Measurements from ENCODE around the gene ZNF407.

The ZNF407 gene

DNA sequence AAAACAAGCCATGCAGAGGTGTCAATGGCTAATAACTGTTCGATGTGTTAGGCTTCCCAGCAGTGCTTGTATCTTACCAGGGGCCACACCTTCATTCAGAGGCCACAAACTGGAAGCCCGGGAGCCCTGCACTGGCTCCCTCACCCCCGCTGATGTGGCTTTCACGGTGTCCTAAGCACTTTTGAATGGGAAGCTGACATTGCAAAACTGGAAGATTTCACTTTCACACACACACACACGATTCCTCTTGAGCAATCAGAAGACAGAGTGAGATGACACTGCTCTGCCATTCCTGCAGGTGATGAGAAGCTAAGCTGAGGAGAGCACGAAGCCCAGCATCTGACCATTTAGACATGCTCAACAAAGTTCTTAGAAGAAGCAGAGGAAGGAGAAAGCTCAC, 8.6 kb upstream of the ZNF407 start:
- no peak for DNase-seq (ENCODE audit: low spot score)

DNA sequence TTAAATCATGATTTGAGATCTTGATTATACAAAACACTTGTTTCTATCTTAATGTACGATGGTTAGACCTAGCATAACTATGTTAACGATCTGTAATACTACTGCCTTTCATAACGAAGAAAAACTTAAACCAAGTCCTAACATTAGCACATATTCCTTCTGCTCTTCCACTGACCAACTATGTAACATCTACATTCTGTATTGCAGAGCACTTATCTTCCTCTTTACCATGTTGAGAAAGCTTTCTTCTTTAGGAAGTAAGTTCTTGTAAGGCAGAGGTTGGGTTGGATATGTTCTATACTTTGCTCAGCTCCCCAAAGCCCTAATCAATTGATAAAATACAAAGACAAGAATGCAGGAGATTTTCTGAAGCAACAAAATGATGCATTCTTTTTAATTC, 7.9 kb upstream of the ZNF407 start:
- no peak for DNase-seq (ENCODE audit: low spot score)

DNA sequence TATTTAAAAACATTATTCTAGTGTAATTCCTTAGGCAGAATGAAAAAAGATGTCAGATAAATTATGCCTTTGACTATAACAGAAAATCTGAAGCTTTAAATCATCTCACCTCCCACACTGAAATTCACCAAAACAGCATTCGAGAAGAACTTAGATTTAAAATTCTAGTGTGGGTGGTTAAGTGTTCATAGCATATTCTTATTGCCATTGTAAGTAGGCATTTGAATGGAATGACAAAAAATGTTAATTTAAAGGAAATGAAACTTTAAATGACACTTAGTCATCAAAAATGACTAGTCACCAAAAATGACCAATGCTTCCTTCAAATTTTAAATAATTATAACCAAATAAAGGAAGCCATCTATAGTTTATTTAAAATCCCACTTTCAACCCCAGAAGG, 7.0 kb upstream of the ZNF407 start:
- no peak for DNase-seq (ENCODE audit: low spot score)

DNA sequence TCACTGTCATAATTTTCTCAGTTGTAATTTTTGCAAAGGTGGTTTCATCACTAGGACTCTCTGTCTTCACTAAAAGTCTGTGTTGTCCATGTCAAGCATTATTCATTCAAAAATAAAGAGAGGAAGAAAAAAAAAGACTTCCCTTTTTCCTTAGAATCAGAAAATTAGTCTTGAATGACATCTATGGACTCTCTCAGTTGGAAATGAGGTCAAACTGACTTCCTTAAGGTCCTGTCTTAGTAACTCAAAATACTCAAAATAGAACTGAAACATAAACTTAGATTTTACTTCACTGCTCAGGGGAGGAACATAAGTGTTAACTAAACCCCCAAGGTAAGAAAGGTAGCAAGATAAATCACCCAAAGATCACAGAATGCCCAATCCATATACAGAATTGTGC, 2.2 kb upstream of the ZNF407 start:
- no peak for DNase-seq (ENCODE audit: low spot score)

DNA sequence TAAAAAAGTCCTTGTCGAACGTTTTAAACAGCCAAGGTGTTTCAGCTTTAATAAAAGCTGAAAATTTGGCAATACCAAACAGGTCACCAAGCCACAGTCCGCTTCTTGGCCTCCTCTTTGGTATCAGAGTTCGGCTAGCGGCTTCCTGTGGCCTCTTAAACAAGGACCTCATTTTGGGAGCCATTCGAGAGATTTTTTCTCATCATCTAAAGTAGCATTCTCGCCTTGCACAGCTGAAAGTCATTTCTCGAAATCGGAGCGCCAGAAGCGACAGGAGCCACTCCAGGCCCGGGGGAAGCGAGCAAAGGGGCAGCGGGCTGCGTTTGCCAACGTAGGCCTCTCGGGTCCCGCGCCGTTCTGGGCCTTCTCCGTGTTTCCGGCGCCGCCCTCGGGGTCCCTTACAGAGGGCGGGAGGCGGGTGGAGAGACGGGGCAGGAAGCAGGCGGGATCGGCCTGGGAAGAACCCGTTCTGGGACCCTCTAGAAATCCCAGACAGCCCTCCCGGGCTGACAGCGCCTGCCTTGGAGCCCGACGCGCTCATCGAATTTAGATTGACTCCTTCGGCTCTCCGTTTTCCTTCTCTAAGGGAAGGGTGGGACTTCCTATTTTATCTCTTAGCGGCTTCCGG, 522 bp upstream of the ZNF407 start:
- DNase-seq (ENCODE audit: low spot score), result peak; percentile 78

DNA sequence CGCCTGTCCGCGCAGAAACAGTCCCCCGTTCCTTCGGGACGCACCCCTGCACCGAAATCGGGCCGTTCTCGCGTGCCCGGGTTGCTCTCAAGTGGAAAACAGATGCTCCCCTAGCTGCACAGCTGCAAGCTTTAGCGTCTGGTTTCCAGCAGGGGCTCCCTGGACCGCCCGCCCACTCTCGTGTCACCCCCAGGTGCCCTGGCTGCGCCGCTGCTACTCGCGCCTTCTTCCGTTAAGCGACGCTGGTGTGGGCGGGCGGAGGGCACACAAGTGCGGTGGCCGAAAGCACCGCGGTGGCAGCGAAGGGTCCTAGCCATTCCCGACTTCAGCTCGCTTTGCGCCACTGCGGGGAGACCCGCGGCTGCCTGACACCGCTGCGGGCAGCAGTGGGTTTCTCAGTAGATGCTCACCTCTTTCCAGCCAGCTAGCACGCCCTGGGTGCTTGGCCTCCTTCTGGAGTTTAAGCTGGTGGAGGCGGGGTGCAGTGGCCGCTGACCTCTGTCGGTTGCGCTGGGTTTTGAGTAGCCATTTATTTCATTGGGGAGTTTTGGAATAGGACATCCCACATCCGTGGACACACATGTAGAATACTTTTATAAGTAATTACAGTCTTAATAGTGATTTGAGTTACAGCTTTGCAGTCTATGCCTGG, 806 bp downstream of the ZNF407 start:
- peak; percentile 67 for DNase-seq (ENCODE audit: low spot score)

DNA sequence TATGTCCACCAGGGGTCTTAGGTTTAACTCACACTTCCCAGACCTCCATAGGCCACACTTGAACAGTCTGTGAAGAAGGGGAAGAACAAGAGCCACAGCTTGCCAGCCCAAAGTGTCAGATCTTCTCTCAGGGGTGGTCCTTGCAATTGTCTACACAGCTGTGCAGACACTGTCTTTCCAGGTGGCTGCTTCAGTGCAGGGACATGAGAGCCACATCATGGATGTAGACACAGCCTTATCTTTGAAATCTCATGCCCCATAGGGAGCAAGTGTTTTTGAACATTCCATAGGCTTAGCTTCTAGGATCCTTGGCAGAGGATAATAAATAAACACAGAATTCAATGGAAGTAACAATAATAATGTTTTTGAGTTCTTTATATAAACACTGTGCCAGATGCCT, 6.7 kb downstream of the ZNF407 start:
- DNase-seq (ENCODE audit: low spot score), result no peak

DNA sequence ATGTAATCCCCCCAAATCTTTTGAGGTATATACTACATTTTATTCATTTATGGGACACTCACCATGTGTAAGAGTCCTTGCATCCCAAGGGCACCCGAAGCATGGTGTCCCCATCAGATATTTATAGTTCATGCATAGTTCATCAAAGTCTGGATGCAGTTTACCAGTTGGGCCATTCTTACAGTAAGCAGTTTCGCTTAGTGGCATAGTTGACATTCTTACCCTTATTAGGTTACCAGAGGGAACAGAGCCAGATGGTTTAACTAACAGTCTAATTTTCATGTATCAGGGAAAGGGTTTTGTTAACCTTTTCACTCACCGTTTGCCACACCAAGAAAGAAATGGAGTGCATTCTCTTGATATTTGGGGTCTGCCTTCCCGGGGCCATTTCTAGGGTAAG, 7.1 kb downstream of the ZNF407 start:
- peak; percentile 48 for DNase-seq (ENCODE audit: low spot score)

DNA sequence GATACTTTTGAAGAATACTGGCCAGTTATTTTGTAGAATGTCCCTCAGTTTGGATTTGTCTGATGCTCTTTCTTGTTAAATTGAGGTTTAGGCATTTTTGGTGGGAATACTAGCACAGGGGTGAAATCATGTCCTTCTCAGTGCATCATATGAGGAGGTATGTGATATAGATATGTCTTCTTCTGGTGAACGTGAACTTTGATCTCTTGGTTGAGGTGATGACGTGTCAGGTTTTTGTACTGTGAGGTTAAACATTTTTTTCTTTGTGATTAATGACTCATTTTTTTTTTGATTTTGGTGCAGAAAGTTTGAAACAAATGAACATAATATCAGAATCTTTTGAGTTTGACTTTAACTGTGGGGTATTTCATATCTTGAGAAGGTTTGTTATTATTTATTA, 11.0 kb downstream of the ZNF407 start:
- no peak for DNase-seq (ENCODE audit: low spot score)

DNA sequence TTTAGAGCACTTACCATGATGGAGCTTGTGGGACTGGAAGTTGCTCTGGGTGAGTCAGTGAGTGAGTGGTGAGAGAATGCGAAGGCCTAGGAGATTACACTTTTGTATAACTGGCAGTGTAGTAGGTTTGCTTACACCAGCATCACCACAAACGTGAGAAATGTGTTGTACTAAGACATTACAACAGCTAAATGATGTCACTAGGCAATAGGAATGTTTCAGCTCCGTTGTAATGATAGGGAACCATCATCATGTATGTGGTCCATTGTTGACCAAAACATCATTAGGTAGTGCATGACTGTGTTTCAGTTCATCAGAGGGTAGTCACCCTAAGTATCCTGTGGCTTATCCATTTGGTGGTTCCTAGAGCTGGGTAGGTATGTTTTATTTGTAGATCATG, 11.9 kb downstream of the ZNF407 start:
- peak; percentile 22 for DNase-seq (ENCODE audit: low spot score)

DNA sequence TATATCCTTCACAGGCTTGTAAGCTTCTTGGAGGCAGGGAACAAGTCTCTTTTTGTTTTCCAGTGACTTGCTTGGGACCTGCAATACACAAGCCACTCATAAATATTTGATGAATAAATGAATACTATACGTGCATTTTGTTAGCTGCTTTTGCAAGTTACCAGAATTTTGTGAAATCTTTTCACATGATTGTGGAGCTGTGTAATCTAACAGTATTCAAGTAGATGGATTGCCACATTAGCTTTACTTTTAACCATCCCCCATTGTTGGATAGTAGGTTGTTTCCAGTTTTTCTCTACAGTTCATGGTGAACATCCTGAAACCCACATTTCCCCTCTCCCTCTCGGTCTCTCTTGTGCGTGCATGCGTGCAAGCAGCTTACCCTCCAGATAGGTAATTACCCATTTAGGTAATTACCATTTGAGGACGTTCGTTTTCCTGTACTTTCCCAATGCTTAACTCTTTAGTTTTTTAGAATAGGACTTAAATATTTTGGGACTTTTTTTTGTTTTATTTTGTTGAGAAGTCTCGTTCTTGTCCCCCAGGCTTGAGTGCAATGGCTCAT, 12.5 kb downstream of the ZNF407 start:
- DNase-seq (ENCODE audit: low spot score), result no peak

DNA sequence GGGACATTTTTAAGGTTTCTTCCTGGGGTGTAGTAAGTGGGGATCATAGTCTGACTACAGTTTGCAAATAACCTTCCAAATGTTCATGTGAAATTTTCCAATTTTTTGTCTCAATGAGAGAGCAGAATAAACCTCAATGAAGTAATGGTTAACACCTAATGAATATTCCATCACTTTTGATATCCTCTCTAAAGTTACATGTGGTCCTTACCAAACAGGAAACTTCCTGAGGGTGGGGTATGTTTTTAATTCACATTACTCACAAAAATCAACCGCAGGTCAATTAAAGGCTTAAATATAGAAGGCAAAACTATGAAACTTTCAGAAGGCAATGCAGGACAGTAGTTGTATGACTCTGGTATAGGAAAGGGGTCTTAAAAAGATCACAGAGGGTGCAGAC, 13.2 kb downstream of the ZNF407 start:
- no peak for DNase-seq (ENCODE audit: low spot score)

DNA sequence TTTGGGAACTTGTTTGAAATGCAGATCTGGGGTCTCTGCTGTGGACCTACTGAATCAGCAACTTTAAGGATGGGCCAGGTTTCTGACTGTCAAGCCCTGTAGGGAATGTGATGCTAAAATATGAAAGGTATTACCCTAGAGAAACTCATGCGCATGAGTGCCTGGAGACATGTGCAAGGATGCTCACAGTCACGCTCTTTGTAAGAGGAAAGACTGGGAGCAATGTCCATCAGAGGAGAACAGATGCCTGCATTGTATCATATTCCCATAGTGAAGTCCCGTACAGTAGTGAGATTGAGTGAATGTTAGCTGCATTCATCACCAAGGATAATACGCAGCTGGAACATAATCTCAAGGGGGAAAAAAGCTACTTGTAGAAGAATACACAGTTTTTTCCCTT, 14.1 kb downstream of the ZNF407 start:
- DNase-seq (ENCODE audit: low spot score), result no peak

DNA sequence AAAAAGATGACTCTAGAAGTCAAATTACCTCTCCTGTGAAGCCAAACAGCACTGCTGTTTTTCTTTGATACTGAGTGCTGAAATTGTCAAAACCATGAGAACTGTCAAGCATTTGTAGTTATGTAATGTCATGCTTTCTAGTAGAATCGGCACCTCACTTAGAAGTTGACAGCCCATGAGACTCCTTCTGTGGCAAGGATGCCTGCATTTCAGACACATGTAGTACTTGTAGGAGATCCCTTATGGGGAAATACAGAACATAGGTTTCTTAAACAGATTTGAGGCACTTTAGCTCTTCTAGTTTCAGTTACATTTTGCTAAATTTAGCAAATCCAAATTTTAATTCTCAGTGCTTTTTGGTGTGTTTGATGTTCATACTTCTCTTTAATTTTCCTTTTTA, 15.7 kb downstream of the ZNF407 start:
- no peak for DNase-seq (ENCODE audit: low spot score)

DNA sequence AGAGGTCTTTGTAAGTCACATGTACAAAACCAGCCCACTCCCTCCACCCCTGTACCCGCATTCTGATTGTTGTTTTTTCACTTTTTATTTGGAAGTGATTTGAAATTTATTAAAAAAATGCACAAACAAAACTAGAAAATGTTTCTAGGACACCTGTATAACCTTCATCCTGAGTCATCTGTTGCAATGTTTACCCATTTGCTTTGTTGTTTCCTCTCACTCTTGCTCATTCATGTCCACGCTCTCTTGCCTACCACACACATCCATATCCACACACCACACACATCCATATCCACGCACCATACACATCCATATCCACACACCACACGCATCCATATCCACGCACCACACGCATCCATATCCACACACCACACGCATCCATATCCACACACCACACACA, 18.8 kb downstream of the ZNF407 start:
- no peak for DNase-seq (ENCODE audit: low spot score)

DNA sequence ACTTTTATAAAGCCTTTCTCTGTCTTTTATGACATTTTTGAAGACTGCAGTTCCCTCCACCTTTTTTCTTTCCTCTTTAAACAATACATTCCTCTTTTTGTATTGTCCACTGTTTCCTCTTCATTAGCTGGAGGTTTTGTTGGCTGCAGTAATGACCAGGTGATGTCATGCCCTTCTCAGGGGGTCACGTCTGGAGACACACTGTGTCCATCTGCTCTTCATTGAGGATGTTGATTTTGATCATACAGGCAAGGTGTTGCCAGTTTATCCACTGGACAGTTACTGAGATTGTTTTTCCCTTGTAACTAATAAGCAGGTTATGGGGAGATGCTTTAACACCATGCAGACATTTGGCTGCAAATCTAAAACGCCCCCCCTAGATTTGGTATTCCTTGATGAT, 19.8 kb downstream of the ZNF407 start:
- no peak for DNase-seq (ENCODE audit: low spot score)

DNA sequence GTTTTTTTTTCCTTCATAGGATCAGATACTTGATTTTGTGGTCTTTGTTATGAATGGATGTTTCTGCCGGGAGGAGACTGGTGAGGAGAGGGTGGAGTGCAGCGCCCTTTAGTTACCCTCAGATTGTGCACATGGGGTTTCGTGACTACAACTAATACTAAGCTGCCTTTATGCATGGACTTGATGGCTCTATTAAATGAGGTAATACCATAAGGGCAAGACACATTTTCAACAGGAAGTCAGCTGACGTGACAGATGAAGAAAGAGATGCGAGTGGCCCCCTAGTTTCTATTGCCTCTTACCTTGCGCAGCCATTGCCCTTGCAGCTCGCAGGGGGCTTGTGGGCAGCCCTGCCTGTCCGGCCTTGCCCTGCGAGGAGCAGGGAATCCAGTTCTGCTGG, 24.4 kb downstream of the ZNF407 start:
- no peak for DNase-seq (ENCODE audit: low spot score)

DNA sequence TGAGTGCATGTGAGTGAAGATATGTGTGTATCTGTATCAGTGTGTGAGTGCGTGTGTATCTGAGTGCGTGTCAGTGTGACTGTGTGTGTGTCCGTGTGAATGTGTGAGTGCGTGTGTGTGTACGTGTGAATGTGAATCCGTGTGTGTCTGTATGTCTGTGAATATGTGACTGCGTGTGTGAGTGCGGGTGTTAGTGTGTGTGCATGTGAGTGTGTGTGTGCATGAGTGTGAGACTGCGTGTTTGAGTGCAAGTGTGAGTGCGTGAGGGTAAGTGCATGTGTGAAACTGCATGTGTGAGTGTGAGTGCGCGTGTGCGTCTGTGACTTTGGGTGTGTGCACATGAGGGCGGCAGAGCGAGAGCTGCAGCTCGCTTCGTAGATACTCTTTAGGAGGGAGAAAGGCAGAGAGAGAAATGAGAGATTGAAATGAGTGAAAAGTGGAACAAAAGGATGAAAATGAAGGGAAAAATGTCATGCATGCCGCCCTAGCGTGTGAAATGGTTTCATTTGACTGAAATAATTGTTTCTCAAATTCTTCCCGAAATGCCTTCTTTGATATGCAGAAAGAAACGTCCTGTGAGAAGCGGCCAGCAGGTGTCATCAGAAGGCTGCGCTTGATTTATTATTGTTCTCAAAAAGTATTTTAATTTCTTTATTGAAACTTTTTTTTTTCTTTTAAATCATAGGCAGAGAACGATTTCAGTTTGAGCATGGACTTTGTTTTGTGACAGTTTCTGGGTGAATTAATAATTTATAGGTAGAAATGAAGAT, 25.6 kb downstream of the ZNF407 start:
- peak; percentile 36 for DNase-seq (ENCODE audit: low spot score)

DNA sequence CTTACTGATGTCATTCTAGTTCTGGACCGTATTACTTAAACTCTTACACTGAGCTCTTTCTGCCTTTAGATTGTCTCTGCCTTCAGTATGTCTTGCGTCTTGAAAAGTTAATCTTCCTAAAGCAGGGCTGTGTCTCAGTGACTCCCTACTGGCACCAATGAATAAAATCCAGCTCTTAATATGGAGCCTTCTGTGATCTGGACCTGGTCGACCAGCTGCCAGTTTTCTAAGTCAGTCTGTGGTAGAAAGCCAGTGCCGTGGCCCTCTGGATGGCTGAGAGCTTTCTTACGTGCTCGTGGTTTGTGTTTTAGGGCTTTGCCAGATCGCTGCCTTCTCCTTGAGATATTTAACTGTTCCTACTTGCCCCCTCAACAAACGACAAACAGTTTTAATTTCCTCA, 26.8 kb downstream of the ZNF407 start:
- DNase-seq (ENCODE audit: low spot score), result no peak

DNA sequence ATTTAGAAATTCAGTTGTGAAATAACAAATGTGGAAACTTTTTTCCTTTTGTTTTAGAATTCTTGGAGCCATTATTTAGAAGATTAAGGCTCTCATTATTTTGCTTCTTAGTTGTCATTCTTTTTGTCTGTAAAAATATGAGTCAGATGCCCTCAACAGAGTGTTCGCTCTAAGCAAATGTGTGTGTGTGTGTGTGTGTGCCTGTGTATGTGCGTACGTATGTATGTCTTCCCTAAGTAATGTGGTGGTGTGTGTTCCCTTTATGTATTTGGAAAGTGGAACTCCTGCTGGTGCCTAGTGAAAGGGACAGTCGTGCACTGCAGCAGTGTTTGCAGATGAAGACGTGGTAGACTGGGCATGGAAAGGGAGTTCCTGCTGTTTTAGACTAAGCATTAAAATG, 27.5 kb downstream of the ZNF407 start:
- no peak for DNase-seq (ENCODE audit: low spot score)

DNA sequence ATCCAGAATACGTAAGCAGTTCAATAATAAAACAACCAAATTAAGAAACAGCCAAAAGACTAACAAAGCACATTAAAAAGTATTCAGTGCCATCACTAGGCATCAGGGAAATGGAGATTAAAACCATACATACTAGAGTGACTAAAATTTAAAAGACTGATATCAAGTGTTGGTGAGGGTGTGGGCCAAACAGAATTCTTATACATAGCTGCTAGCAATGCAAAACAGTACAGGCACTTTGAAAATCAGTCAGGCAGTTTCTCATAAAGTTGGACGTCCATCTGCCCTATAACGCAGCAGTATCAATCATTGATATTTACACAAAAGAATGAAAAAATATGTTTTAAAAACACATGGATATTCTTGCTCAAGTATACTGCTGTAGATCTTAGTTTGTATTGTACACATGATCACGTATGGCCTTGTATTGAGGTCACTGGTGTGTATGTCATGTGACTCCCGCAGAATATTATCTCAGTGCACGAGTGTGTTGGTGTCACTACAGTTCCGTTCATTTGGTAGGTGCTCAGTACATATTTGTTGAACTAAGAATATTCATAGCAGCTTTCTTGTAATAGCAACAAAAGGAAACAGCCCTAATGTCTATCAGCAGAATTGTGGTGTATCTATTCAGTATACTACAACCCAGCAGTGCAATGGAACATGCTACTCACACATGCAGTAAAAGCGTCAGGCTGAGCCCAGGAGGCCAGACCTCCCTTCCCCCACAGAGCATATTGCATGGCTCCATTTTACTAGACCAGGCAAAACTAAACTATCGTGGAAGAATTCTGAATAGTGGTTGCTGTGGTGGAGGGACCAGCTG, 28.6 kb downstream of the ZNF407 start:
- DNase-seq (ENCODE audit: low spot score), result no peak

DNA sequence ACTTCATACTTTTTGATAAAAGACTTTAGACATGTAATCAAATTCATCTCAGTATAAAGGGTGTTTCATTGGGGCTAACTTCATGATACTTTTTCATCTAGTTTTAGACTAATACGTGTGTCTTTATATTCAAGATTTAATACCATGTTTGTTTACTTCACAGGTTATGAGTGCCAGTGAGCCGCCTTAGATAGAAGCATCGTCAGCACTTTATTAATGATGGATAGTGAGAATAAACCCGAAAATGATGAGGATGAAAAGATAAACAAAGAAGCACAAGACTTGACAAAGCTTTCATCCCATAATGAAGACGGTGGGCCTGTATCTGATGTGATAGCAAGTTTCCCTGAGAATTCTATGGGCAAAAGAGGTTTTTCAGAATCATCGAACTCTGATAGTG, 33.1 kb downstream of the ZNF407 start:
- no peak for DNase-seq (ENCODE audit: low spot score)

All from AG20443 (cell line).